SU-DHL-6 (cell line): ENCODE results near the gene ELOVL6.

Experiments used
- EZH2phosphoT487 ChIP-seq: fragments of 200-600 bp; sonication (generic), shearing (Covaris generic); conservative IDR thresholded peaks from 2 replicates; pipeline ENCODE4 v1.6.1; 2018; ENCODE audit warnings: mild to moderate bottlenecking, antibody characterized with exemption, low read length, moderate library complexity, mixed read lengths
- TF ChIP-seq, protein P1 (sequence below): fragments of 200-600 bp; sonication (generic); IDR thresholded peaks from one replicate; pipeline ENCODE4 v1.5.1; 2017; ENCODE audit warnings: antibody characterized with exemption, mild to moderate bottlenecking, low read length, moderate library complexity; ENCODE audit not compliant: insufficient read depth, poor library complexity, severe bottlenecking

DNA sequence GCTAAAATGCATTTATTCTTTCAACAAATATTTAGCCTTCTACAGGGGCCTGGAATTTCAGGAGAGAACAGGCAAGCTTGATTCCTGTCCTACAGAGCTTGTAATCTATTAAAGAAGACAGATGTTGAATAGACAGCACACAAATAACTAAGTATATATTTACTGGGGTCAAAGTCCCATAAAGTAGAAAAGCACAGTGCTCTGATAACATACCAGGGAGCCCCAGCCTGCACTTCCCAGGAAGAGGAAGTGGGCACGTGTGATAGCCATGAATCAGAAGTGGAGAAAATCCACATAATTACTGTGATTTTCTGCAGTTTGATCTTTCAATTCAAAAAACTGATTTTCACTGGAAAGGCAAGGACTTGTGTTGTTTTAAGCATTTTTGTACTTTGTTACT is 156.7 kb downstream of the ELOVL6 start:
- TF ChIP-seq, protein P1, sequence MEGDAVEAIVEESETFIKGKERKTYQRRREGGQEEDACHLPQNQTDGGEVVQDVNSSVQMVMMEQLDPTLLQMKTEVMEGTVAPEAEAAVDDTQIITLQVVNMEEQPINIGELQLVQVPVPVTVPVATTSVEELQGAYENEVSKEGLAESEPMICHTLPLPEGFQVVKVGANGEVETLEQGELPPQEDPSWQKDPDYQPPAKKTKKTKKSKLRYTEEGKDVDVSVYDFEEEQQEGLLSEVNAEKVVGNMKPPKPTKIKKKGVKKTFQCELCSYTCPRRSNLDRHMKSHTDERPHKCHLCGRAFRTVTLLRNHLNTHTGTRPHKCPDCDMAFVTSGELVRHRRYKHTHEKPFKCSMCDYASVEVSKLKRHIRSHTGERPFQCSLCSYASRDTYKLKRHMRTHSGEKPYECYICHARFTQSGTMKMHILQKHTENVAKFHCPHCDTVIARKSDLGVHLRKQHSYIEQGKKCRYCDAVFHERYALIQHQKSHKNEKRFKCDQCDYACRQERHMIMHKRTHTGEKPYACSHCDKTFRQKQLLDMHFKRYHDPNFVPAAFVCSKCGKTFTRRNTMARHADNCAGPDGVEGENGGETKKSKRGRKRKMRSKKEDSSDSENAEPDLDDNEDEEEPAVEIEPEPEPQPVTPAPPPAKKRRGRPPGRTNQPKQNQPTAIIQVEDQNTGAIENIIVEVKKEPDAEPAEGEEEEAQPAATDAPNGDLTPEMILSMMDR = no peak
- TF ChIP-seq EZH2phosphoT487 = no peak
